Thoracic aorta (tissue), 2 donors: ENCODE data around the gene KCNK2. TPM values are rescaled to one million over a fixed set of nuclear protein-coding genes. Genes with fewer than 3 reads are reported as not detected.

Experiments used
- ATAC-seq: fragments of 150-250 bp; one replicate; pipeline ENCODE4 v1.8.0; 2017; ENCODE audit warnings: low read depth; ENCODE audit not compliant: insufficient number of reproducible peaks, low FRiP score
- DNase-seq: peaks from one replicate; pipeline ENCODE4 v3.0.0-alpha.2; 2020; ENCODE audit warnings: low spot score
- H3K27ac ChIP-seq, 2 donors: fragments of 200-600 bp; sonication (generic); 1 replicate in 1 of 2; 2 replicates in 1 of 2; pipeline ENCODE4 v1.5.1; 2016; ENCODE audit warnings: mild to moderate bottlenecking in 2 of 2, moderate library complexity in 2 of 2
- H3K27me3 ChIP-seq: fragments of 200-600 bp; sonication (generic); replicated peaks from 2 replicates; pipeline ENCODE4 v1.6.0; 2016; ENCODE audit warnings: mild to moderate bottlenecking; ENCODE audit not compliant: insufficient read depth
- H3K36me3 ChIP-seq: fragments of 200-600 bp; sonication (generic); one replicate; pipeline ENCODE4 v1.5.1; 2016
- H3K4me1 ChIP-seq, 2 donors: fragments of 200-600 bp; sonication (generic); 1 replicate in 1 of 2; 2 replicates in 1 of 2; pipeline versions ENCODE4 v1.5.1 to v1.6.0; 2016; ENCODE audit warnings: low read depth in 2 of 2, mild to moderate bottlenecking in 1 of 2; ENCODE audit not compliant: control insufficient read depth in 1 of 2
- H3K4me3 ChIP-seq: fragments of 200-600 bp; sonication (generic); 2 replicates; pipeline ENCODE4 v1.5.1; 2016; ENCODE audit warnings: mild to moderate bottlenecking
- H3K9me3 ChIP-seq: fragments of 200-600 bp; sonication (generic); 2 replicates; pipeline ENCODE4 v1.5.1; 2016
- total RNA-seq, 2 donors: library from RNA; depleted of rRNA; stranded (reverse); fragments of >200 nt; gene quantifications; one replicate each; pipeline versions ENCODE4 v1.1.0 to v1.2.3, GENCODE V29; 2016
- TF ChIP-seq, protein P1 (sequence below): fragments of 200-600 bp; sonication (generic); IDR thresholded peaks from one replicate; pipeline ENCODE4 v1.5.1; 2019; ENCODE audit warnings: antibody characterized with exemption

Gene KCNK2
- total RNA-seq, 2 donors from 2014 or later: 0.28 to 1.8 TPM

DNA sequence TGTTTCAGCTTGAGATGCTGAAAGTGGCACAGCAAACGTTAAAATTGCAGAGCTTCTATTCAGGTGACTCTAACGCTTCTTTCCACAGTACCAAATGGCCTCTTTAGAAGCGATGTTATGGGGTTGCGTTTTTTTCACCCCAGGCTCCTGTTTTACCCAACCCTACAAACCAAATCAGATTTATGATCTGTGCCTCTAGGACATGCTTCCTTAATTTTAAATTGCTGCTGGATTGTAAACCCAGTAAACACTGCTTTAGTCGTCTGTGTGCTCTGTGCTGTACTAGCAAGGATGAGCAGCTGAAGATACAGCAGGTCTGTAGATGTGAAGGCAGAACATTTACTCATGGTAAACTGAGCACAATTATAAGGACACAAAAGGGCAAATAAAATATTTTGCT, 13.0 kb downstream of the KCNK2 start:
- TF ChIP-seq, protein P1, sequence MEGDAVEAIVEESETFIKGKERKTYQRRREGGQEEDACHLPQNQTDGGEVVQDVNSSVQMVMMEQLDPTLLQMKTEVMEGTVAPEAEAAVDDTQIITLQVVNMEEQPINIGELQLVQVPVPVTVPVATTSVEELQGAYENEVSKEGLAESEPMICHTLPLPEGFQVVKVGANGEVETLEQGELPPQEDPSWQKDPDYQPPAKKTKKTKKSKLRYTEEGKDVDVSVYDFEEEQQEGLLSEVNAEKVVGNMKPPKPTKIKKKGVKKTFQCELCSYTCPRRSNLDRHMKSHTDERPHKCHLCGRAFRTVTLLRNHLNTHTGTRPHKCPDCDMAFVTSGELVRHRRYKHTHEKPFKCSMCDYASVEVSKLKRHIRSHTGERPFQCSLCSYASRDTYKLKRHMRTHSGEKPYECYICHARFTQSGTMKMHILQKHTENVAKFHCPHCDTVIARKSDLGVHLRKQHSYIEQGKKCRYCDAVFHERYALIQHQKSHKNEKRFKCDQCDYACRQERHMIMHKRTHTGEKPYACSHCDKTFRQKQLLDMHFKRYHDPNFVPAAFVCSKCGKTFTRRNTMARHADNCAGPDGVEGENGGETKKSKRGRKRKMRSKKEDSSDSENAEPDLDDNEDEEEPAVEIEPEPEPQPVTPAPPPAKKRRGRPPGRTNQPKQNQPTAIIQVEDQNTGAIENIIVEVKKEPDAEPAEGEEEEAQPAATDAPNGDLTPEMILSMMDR: no peak

DNA sequence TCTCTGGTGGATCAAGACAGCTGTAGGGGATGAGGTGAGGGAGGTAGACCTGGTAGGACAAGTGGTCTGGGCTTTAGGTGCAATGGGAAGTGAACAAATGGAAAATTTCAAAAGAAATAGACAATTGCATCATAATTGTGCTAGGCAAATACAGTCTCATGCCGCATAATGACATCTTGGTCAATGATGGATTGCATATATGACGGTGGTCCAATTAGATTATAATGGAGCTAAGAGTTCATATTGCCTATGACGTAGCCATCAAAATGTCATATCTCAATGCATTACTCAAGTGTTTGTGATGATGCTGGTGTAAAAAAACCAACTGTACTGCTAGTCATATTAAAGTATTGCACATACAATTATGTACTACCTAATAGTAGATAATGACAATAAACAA, 19.0 kb downstream of the KCNK2 start:
- H3K4me1 ChIP-seq: no peaks in the 10 kb centered on the region
- TF ChIP-seq, protein P1: no peak
- no peaks in the 10 kb centered on the region for H3K27me3 ChIP-seq
- no peak overlapping the region for H3K4me3 ChIP-seq
- no peaks in the 10 kb centered on the region for H3K9me3 ChIP-seq
- ATAC-seq: no peak
- no peaks in the 10 kb centered on the region for H3K36me3 ChIP-seq
- DNase-seq: no peak
- no peak overlapping the region for H3K27ac ChIP-seq

More for the DNA sequence above, 13.0 kb downstream of the KCNK2 start:
- H3K9me3 ChIP-seq: no peaks in the 10 kb centered on the region
- no peak overlapping the region for H3K27ac ChIP-seq
- no peak for ATAC-seq
- H3K4me1 ChIP-seq: no peaks in the 10 kb centered on the region
- no peak for DNase-seq
- H3K36me3 ChIP-seq: no peaks in the 10 kb centered on the region
- no peaks in the 10 kb centered on the region for H3K27me3 ChIP-seq
- H3K4me3 ChIP-seq: no peak overlapping the region

DNA sequence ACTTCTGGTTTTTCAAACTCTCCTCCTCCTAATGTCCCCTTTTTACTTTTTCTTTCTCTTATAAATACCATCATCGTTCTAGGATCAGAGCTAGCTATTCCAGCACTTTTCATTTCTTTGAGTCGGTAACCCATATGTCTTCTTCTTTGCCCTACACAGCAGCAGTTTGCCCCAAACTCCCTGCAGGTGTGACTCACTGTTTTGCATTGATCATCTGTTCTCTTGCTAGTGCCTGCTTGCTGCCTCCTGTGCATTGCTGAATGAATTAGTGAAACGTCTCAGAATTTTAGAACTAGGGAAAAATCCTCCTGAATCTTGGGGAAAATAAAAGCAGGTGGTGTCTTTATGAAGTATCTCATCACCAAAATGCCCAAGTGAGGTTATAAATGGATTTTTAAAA, 21.7 kb downstream of the KCNK2 start:
- no peak overlapping the region for H3K27ac ChIP-seq
- no peaks in the 10 kb centered on the region for H3K27me3 ChIP-seq
- ATAC-seq: no peak
- H3K36me3 ChIP-seq: no peaks in the 10 kb centered on the region
- H3K9me3 ChIP-seq: no peaks in the 10 kb centered on the region
- DNase-seq: no peak
- TF ChIP-seq, protein P1: no peak
- H3K4me1 ChIP-seq: no peaks in the 10 kb centered on the region
- no peak overlapping the region for H3K4me3 ChIP-seq

DNA sequence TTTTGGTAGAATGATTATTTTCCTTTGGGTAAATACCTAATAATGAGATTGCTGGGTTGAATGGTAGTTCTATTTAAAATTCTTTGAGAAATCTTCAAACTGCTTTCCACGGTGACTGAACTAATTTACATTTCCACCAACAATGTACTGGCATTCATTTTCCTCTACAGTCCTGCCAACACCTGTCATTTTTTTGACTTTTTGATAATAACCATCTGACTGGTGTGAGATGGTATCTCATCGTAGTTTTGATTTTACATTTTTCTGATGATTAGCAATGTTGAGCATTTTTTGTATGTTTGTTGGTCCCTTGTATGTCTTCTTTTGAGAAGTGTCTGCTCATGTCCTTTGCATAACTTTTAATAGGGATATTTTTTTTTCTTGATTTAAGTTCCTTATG, 23.5 kb downstream of the KCNK2 start:
- Histone ChIP-seq H3K27ac (no peak overlapping the region), H3K4me1 (no peaks in the 10 kb centered on the region), H3K4me3 (no peak overlapping the region), H3K27me3 (no peaks in the 10 kb centered on the region), H3K36me3 (no peaks in the 10 kb centered on the region), H3K9me3 (no peaks in the 10 kb centered on the region)
- DNase-seq (no peak), ATAC-seq (no peak)
- TF ChIP-seq, protein P1: no peak

DNA sequence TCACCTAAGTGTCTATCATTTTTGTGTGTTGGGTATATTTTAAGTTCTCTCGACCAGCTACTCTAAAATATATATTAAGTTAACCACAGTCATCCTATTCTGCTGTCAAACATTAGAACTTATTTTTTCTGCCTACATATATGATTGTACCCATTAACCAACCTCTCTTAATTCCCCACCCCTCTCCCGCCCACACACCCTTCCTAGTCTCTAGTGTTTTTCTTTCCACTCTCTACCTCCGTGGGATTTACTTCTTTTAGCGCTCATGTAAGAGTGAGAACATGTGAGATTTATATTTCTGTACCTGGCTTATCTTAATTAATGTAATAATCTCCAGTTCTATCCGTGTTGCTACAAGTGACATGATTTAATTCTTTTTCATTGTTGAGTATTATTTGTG, 26.6 kb downstream of the KCNK2 start:
- ATAC-seq: no peak
- no peak for DNase-seq

More for the DNA sequence above, 26.6 kb downstream of the KCNK2 start:
- no peak overlapping the region for H3K27ac ChIP-seq
- H3K36me3 ChIP-seq: no peaks in the 10 kb centered on the region
- H3K4me1 ChIP-seq: no peaks in the 10 kb centered on the region
- no peaks in the 10 kb centered on the region for H3K27me3 ChIP-seq
- no peak overlapping the region for H3K4me3 ChIP-seq
- H3K9me3 ChIP-seq: no peaks in the 10 kb centered on the region
- TF ChIP-seq, protein P1: no peak
